ENCODE data around the gene XKR7. TPM values are rescaled to one million over a fixed set of nuclear protein-coding genes. Genes with fewer than 3 reads are reported as not detected.

Gene XKR7
- total RNA-seq, 1 experiment from 2014 or later: 1.3 TPM

GRCh38 chr20:31963889-31964288 lies 4.1 kb upstream of the XKR7 start:
- H3K4me1 Mint-ChIP-seq: peaks cover 12 to 26% of the 10 kb centered on the region in 2 experiments
- H3K4me1 ChIP-seq (ENCODE audit: insufficient read depth, low read length): no peaks in the 10 kb centered on the region
- H2AFZ ChIP-seq (ENCODE audit: low read length): no peak overlapping the region
- no peak overlapping the region for H3K56ac ChIP-seq (ENCODE audit: insufficient read length, low read depth, low read length)
- no peaks in the 10 kb centered on the region; a peak in 1 of 5 replicates for H3K9me3 Mint-ChIP-seq
- H3K9ac ChIP-seq (ENCODE audit: extremely low read depth, insufficient read length, low read length): no peak overlapping the region
- H3K27me3 Mint-ChIP-seq (ENCODE audit: low read depth): peaks cover 73% of the 10 kb centered on the region
- H3K23me2 ChIP-seq (ENCODE audit: insufficient read length, low read depth, low read length, poor library complexity, severe bottlenecking): peaks cover 7% of the 10 kb centered on the region
- H4K91ac ChIP-seq (ENCODE audit: insufficient read length, low read depth, low read length): no peak overlapping the region
- no peak overlapping the region for H3K23ac ChIP-seq (ENCODE audit: insufficient read length, low read depth, low read length)
- H3K9me3 ChIP-seq (ENCODE audit: control insufficient read depth, low read depth, low read length): no peaks in the 10 kb centered on the region
- no peaks in the 10 kb centered on the region for H3K79me2 ChIP-seq (ENCODE audit: insufficient read depth, low read length)
- H4K20me1 ChIP-seq (ENCODE audit: control insufficient read depth, insufficient read depth, insufficient read length): no peaks in the 10 kb centered on the region
- no peak overlapping the region for H3K4me2 ChIP-seq (ENCODE audit: insufficient read depth, insufficient read length, low read length)
- no peak overlapping the region for H4K8ac ChIP-seq (replicated peaks; ENCODE audit: insufficient read length, low read depth, low read length)
- no peak for DNase-seq
- WGBS (ENCODE audit: extremely low coverage, insufficient read length, low lambda C conversion rate): no CpG with 5 or more reads among the region's 6 CpGs
- TF ChIP-seq, protein P1, sequence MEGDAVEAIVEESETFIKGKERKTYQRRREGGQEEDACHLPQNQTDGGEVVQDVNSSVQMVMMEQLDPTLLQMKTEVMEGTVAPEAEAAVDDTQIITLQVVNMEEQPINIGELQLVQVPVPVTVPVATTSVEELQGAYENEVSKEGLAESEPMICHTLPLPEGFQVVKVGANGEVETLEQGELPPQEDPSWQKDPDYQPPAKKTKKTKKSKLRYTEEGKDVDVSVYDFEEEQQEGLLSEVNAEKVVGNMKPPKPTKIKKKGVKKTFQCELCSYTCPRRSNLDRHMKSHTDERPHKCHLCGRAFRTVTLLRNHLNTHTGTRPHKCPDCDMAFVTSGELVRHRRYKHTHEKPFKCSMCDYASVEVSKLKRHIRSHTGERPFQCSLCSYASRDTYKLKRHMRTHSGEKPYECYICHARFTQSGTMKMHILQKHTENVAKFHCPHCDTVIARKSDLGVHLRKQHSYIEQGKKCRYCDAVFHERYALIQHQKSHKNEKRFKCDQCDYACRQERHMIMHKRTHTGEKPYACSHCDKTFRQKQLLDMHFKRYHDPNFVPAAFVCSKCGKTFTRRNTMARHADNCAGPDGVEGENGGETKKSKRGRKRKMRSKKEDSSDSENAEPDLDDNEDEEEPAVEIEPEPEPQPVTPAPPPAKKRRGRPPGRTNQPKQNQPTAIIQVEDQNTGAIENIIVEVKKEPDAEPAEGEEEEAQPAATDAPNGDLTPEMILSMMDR (conservative IDR thresholded peaks at IDR 0.05): no peak
- H3K36me3 Mint-ChIP-seq (ENCODE audit: insufficient read depth in 1 of 3, low read depth in 3 of 3): no peaks in the 10 kb centered on the region
- H3K27ac Mint-ChIP-seq: no peak overlapping the region
- no peak overlapping the region for H2BK20ac ChIP-seq (ENCODE audit: low read depth, low read length, poor library complexity, severe bottlenecking)
- H3K27ac ChIP-seq (ENCODE audit: insufficient read length, low read depth, low read length): no peak overlapping the region
- no peak overlapping the region for H2BK15ac ChIP-seq (ENCODE audit: low read depth, low read length)
- no peak overlapping the region for H3K14ac ChIP-seq (ENCODE audit: insufficient read depth, low read length)
- no peak overlapping the region for H2BK12ac ChIP-seq (ENCODE audit: insufficient read length, low read depth, low read length)
- H3K79me1 ChIP-seq (ENCODE audit: insufficient read depth, low read depth, low read length, poor library complexity, severe bottlenecking): no peaks in the 10 kb centered on the region
- H4K5ac ChIP-seq (ENCODE audit: insufficient read length, low read depth, low read length): no peak overlapping the region
- no peak overlapping the region for H2BK120ac ChIP-seq (ENCODE audit: low read depth, low read length, poor library complexity, severe bottlenecking)
- no peak overlapping the region for H3K4ac ChIP-seq (ENCODE audit: low read depth, low read length)
- H2AK5ac ChIP-seq (ENCODE audit: insufficient read length, low read length): no peak overlapping the region
- no peak overlapping the region for H2BK5ac ChIP-seq (ENCODE audit: insufficient read length, low read length)
- H3K18ac ChIP-seq (ENCODE audit: insufficient read length, low read depth, low read length): no peak overlapping the region
- no peaks in the 10 kb centered on the region; the same call in 1 of the 2 replicates for H3K27me3 ChIP-seq (ENCODE audit: insufficient read depth, low read length)
- no peak overlapping the region for H3T11ph ChIP-seq (ENCODE audit: low read length)
- H3K4me3 Mint-ChIP-seq: no peak overlapping the region

Measured in H9 (cell line).